Spleen (tissue), 11 donors: ENCODE results near the gene CIAO2B. TPM values are rescaled to one million over a fixed set of nuclear protein-coding genes. Genes with fewer than 3 reads are reported as not detected.

Experiments used
- DNase-seq: peaks from one replicate; pipeline ENCODE4 v3.0.0-alpha.2; 2020
- H3K27ac ChIP-seq, 8 donors: fragments of 200-600 bp; sonication (generic) in 7 of 8; 1 replicate in 4 of 8; 2 replicates in 4 of 8; pipeline versions ENCODE4 v1.5.0 to v1.8.0; 2016 to 2021; ENCODE audit warnings: inconsistent platforms in 4 of 8, mild to moderate bottlenecking in 4 of 8, moderate library complexity in 1 of 8
- H3K27me3 ChIP-seq, 7 donors: fragments of 200-600 bp; sonication (generic) in 6 of 7; replicated peaks in 1 of 7; 1 replicate in 4 of 7; 2 replicates in 3 of 7; pipeline versions ENCODE4 v1.5.0 to v1.8.0; 2016 to 2021; ENCODE audit warnings: inconsistent platforms in 3 of 7, mild to moderate bottlenecking in 1 of 7
- H3K36me3 ChIP-seq, 6 donors: fragments of 200-600 bp; sonication (generic) in 5 of 6; 1 replicate in 4 of 6; 2 replicates in 2 of 6; pipeline versions ENCODE4 v1.5.0 to v1.8.0; 2016 to 2021; ENCODE audit warnings: inconsistent platforms in 2 of 6
- H3K4me1 ChIP-seq, 6 donors: fragments of 200-600 bp; sonication (generic) in 5 of 6; 1 replicate in 3 of 6; 2 replicates in 3 of 6; pipeline versions ENCODE4 v1.5.0 to v1.8.0; 2016 to 2021; ENCODE audit warnings: inconsistent platforms in 3 of 6
- H3K4me3 ChIP-seq, 8 donors: fragments of 200-600 bp; sonication (generic) in 7 of 8; 1 replicate in 4 of 8; 2 replicates in 4 of 8; pipeline versions ENCODE4 v1.5.0 to v1.8.0; 2016 to 2021; ENCODE audit warnings: inconsistent platforms in 4 of 8, mild to moderate bottlenecking in 4 of 8, moderate library complexity in 2 of 8
- H3K9me3 ChIP-seq, 8 donors: fragments of 200-600 bp; sonication (generic) in 7 of 8; 1 replicate in 4 of 8; 2 replicates in 4 of 8; pipeline versions ENCODE4 v1.5.0 to v1.8.0; 2016 to 2021; ENCODE audit warnings: inconsistent platforms in 4 of 8
- CTCF ChIP-seq, 11 experiments: fragments of 200-600 bp in 7 of 11; fragments of 450-650 bp in 4 of 11; sonication (generic) in 4 of 11; IDR thresholded peaks in 8 of 11; conservative IDR thresholded peaks in 3 of 11; 1 replicate in 7 of 11; 2 replicates in 4 of 11; pipeline versions ENCODE4 v1.4.0 to v1.8.0; 2016 to 2021; ENCODE audit warnings: antibody characterized with exemption in 11 of 11, inconsistent platforms in 4 of 11, mild to moderate bottlenecking in 1 of 11
- POLR2A ChIP-seq, 3 donors: fragments of 450-650 bp; IDR thresholded peaks; one replicate each; pipeline ENCODE4 v1.5.1; 2017; ENCODE audit warnings: antibody characterized with exemption in 3 of 3, mild to moderate bottlenecking in 1 of 3
- POLR2AphosphoS5 ChIP-seq, 3 donors: sonication (generic); formaldehyde crosslinking; IDR thresholded peaks; one replicate each; pipeline ENCODE4 v1.5.1; 2017; ENCODE audit warnings: antibody characterized with exemption in 3 of 3
- WGBS, 5 donors: extraction: QIAGEN DNeasy Blood & Tissue Kit in 3 of 5; methylation state at CpG; one replicate each; pipeline versions ENCODE4 v1.1.5 to v1.1.7; 2013 to 2018; 5-methylcytosine and 5-hydroxymethylcytosine counted together
- intact Hi-C: fragments of 100-400 bp; cut with DNase I; formaldehyde crosslinking; loops from one replicate; pipeline ENCODE4 v1.15.0; 2023; ENCODE audit warnings: low total_unique reads
- polyA plus RNA-seq, 3 donors: library from polyadenylated mRNA; stranded (reverse); fragments of 200-250 nt; gene quantifications; one replicate each; pipeline ENCODE4 v1.2.1, GENCODE V29; 2013
- total RNA-seq, 7 donors: library from RNA; depleted of rRNA in 3 of 7; stranded (reverse); fragments of >200 nt in 3 of 7; fragmentation: NEBNext Ultra II Directional in 4 of 7; extraction: Animal tissue kit (Norgen Biotek cat#: 25700) in 4 of 7; gene quantifications; one replicate each; pipeline versions ENCODE4 v1.1.0 to v1.2.1, GENCODE V29; 2016 to 2021
- donor health status: healthy with polysubstance abuse.
- donor health status: DM: no; HTN: no; CAD: no; lungs with moderate emphysema.
- donor health status: DM: no; HTN: no; CAD: no.
- donor health status: Bipolar disorder and iron deficiency.
- donor health status: healthy.
- donor health status: DM: no; HTN: no; CAD: no.
- donor health status: DM: yes; HTN: yes; CAD: no.

CIAO2B gene
- total and polyA plus RNA-seq, 10 donors: 46.8 to 168 (median 58.1) TPM

GRCh38 chr16:66886321-66886720, 47.9 kb downstream of the CIAO2B start:
- peaks cover 0 to 15% (median 7%) of the 10 kb centered on the region in 6 donors for H3K4me1 ChIP-seq
- DNase-seq: no peak
- no peaks in the 10 kb centered on the region for H3K27me3 ChIP-seq
- intact Hi-C loops: no loop called here
- no peak overlapping the region for H3K27ac ChIP-seq
- H3K9me3 ChIP-seq: no peaks in the 10 kb centered on the region
- peaks cover 0 to 42% (median 18%) of the 10 kb centered on the region in 6 donors for H3K36me3 ChIP-seq
- H3K4me3 ChIP-seq: no peak overlapping the region
- no peak for TF ChIP-seq POLR2AphosphoS5 (IDR thresholded peaks at IDR 0.05)
- TF ChIP-seq CTCF (IDR thresholded peaks at IDR 0.05 in 8 of 11, conservative IDR thresholded peaks at IDR 0.05 in 3 of 11): no peak
- no peak for TF ChIP-seq POLR2A (IDR thresholded peaks at IDR 0.05)
- 77 to 93% (median 87%) methylated on average over 2 of the region's 2 CpGs for WGBS, 5 donors

GRCh38 chr16:66885491-66885890, 48.7 kb downstream of the CIAO2B start:
- Histone ChIP-seq H3K27ac (no peak overlapping the region), H3K36me3 (peaks cover 0 to 42% (median 18%) of the 10 kb centered on the region in 6 donors), H3K4me3 (no peak overlapping the region), H3K4me1 (peaks cover 0 to 23% (median 14%) of the 10 kb centered on the region in 6 donors), H3K9me3 (no peaks in the 10 kb centered on the region), H3K27me3 (no peaks in the 10 kb centered on the region)
- intact Hi-C loops: no loop called here
- WGBS, 5 donors: 91 to 96% (median 92%) methylated on average over 12 of the region's 12 CpGs
- DNase-seq: no peak
- TF ChIP-seq POLR2AphosphoS5 (IDR thresholded peaks at IDR 0.05): no peak
- no peak for TF ChIP-seq CTCF (IDR thresholded peaks at IDR 0.05 in 8 of 11, conservative IDR thresholded peaks at IDR 0.05 in 3 of 11)
- no peak for TF ChIP-seq POLR2A (IDR thresholded peaks at IDR 0.05)

GRCh38 chr16:66882702-66883101, 51.5 kb downstream of the CIAO2B start:
- no peaks in the 10 kb centered on the region for H3K27me3 ChIP-seq
- WGBS, 5 donors: 94 to 100% (median 98%) methylated on average over 3 of the region's 3 CpGs
- intact Hi-C loops: no loop called here
- H3K36me3 ChIP-seq: peaks cover 0 to 37% (median 18%) of the 10 kb centered on the region in 6 donors
- peaks cover 3 to 43% (median 25%) of the 10 kb centered on the region in 6 donors for H3K4me1 ChIP-seq
- no peak overlapping the region for H3K4me3 ChIP-seq
- H3K9me3 ChIP-seq: no peaks in the 10 kb centered on the region
- no peak for TF ChIP-seq POLR2A (IDR thresholded peaks at IDR 0.05)
- no peak for TF ChIP-seq CTCF (IDR thresholded peaks at IDR 0.05 in 8 of 11, conservative IDR thresholded peaks at IDR 0.05 in 3 of 11)
- no peak for TF ChIP-seq POLR2AphosphoS5 (IDR thresholded peaks at IDR 0.05)
- DNase-seq: no peak
- no peak overlapping the region for H3K27ac ChIP-seq

Other genes with a start within 250 kb of the CIAO2B start
- gene CMTM4, start 237.7 kb downstream of the CIAO2B start, total RNA-seq: 10 to 100 TPM in 1 of 7 donors, 1 to 10 TPM in 6; 3.8 to 10.2 (median 7.4) TPM
- 1 to 10 TPM in 2 of 3 donors, under 1 TPM in 1; 0.70 to 1.5 (median 1.1) TPM for gene CMTM4, start 237.7 kb downstream of the CIAO2B start, polyA plus RNA-seq
- gene DYNC1LI2, start 182.8 kb downstream of the CIAO2B start, total RNA-seq: 100 to 1,000 TPM in 5 of 7 donors, 10 to 100 TPM in 2; 77.7 to 132 (median 118) TPM
- gene DYNC1LI2, start 182.8 kb downstream of the CIAO2B start, polyA plus RNA-seq: 10 to 100 TPM; 15.6 to 33.2 (median 24.5) TPM
- under 1 TPM in 1 of 7 donors, not detected in 6; 0.41 TPM for gene TERB1, start 132.8 kb downstream of the CIAO2B start, total RNA-seq
- under 1 TPM in 1 of 3 donors, not detected in 2; 0.04 TPM for gene TERB1, start 132.8 kb downstream of the CIAO2B start, polyA plus RNA-seq
- gene NAE1, start 103.4 kb downstream of the CIAO2B start, total RNA-seq: 10 to 100 TPM; 32.4 to 51.4 (median 44.5) TPM
- gene NAE1, start 103.4 kb downstream of the CIAO2B start, polyA plus RNA-seq: 10 to 100 TPM; 29.7 to 31.0 (median 29.9) TPM
- gene CA7, start 90.0 kb downstream of the CIAO2B start, total RNA-seq: not detected
- gene CA7, start 90.0 kb downstream of the CIAO2B start, polyA plus RNA-seq: not detected
- gene PDP2, start 53.9 kb downstream of the CIAO2B start, total RNA-seq: 1 to 10 TPM; 3.8 to 9.6 (median 7.3) TPM
- 1 to 10 TPM; 1.0 to 1.5 (median 1.1) TPM for gene PDP2, start 53.9 kb downstream of the CIAO2B start, polyA plus RNA-seq
- gene CDH16, start 15.5 kb downstream of the CIAO2B start, total RNA-seq: not detected
- not detected for gene CDH16, start 15.5 kb downstream of the CIAO2B start, polyA plus RNA-seq
- 1 to 10 TPM in 5 of 7 donors, under 1 TPM in 2; 0.52 to 2.4 (median 1.5) TPM for gene RRAD, start 8.9 kb downstream of the CIAO2B start, total RNA-seq
- gene RRAD, start 8.9 kb downstream of the CIAO2B start, polyA plus RNA-seq: 10 to 100 TPM in 1 of 3 donors, 1 to 10 TPM in 2; 4.0 to 16.4 (median 5.2) TPM
- 10 to 100 TPM; 21.6 to 48.1 (median 34.8) TPM for gene CES2, start 1.1 kb upstream of the CIAO2B start, total RNA-seq
- 10 to 100 TPM in 1 of 3 donors, 1 to 10 TPM in 2; 8.0 to 21.4 (median 8.5) TPM for gene CES2, start 1.1 kb upstream of the CIAO2B start, polyA plus RNA-seq
- 1 to 10 TPM in 1 of 7 donors, under 1 TPM in 5, not detected in 1; 0.23 to 1.3 (median 0.33) TPM for gene CES3, start 26.9 kb upstream of the CIAO2B start, total RNA-seq
- under 1 TPM; 0.27 to 0.80 (median 0.43) TPM for gene CES3, start 26.9 kb upstream of the CIAO2B start, polyA plus RNA-seq
- 1 to 10 TPM; 5.0 to 9.1 (median 6.3) TPM for gene CES4A, start 54.2 kb upstream of the CIAO2B start, total RNA-seq
- 1 to 10 TPM; 5.3 to 9.9 (median 8.0) TPM for gene CES4A, start 54.2 kb upstream of the CIAO2B start, polyA plus RNA-seq
- gene CBFB, start 94.7 kb upstream of the CIAO2B start, total RNA-seq: 10 to 100 TPM; 55.8 to 80.4 (median 58.6) TPM
- 10 to 100 TPM; 22.7 to 35.1 (median 29.1) TPM for gene CBFB, start 94.7 kb upstream of the CIAO2B start, polyA plus RNA-seq
- gene PHAF1, start 175.5 kb upstream of the CIAO2B start, total RNA-seq: 10 to 100 TPM; 15.3 to 44.0 (median 19.8) TPM
- gene PHAF1, start 175.5 kb upstream of the CIAO2B start, polyA plus RNA-seq: 10 to 100 TPM in 1 of 3 donors, 1 to 10 TPM in 2; 5.5 to 10.3 (median 9.9) TPM
- 10 to 100 TPM in 4 of 7 donors, 1 to 10 TPM in 3; 6.1 to 15.3 (median 10.1) TPM for gene B3GNT9, start 216.6 kb upstream of the CIAO2B start, total RNA-seq
- gene B3GNT9, start 216.6 kb upstream of the CIAO2B start, polyA plus RNA-seq: 1 to 10 TPM; 2.0 to 6.6 (median 3.0) TPM
- gene TRADD, start 225.5 kb upstream of the CIAO2B start, total RNA-seq: 10 to 100 TPM; 29.2 to 39.3 (median 31.1) TPM
- gene TRADD, start 225.5 kb upstream of the CIAO2B start, polyA plus RNA-seq: 10 to 100 TPM; 27.5 to 42.2 (median 35.3) TPM
- gene FBXL8, start 225.6 kb upstream of the CIAO2B start, total RNA-seq: 10 to 100 TPM in 6 of 7 donors, 1 to 10 TPM in 1; 8.4 to 29.9 (median 13.2) TPM
- gene FBXL8, start 225.6 kb upstream of the CIAO2B start, polyA plus RNA-seq: 10 to 100 TPM in 1 of 3 donors, 1 to 10 TPM in 2; 6.0 to 11.2 (median 6.0) TPM
- gene HSF4, start 230.3 kb upstream of the CIAO2B start, total RNA-seq: 10 to 100 TPM; 11.5 to 43.7 (median 23.3) TPM
- 10 to 100 TPM; 16.1 to 24.0 (median 16.7) TPM for gene HSF4, start 230.3 kb upstream of the CIAO2B start, polyA plus RNA-seq
- gene NOL3, start 236.1 kb upstream of the CIAO2B start, total RNA-seq: 10 to 100 TPM in 6 of 7 donors, 1 to 10 TPM in 1; 8.2 to 14.2 (median 13.6) TPM
- 10 to 100 TPM in 2 of 3 donors, 1 to 10 TPM in 1; 8.7 to 12.0 (median 10.8) TPM for gene NOL3, start 236.1 kb upstream of the CIAO2B start, polyA plus RNA-seq
- 10 to 100 TPM; 11.9 to 59.4 (median 21.0) TPM for gene MATCAP1, start 249.6 kb upstream of the CIAO2B start, total RNA-seq
- 10 to 100 TPM in 2 of 3 donors, 1 to 10 TPM in 1; 8.9 to 37.1 (median 16.3) TPM for gene MATCAP1, start 249.6 kb upstream of the CIAO2B start, polyA plus RNA-seq